D721Med (cell line): ENCODE data around the gene NSA2.
"Not testable (repeated sequence)": the region's sequence is repeated elsewhere in the genome, so short reads cannot be mapped to it uniquely, and the experiment has no call there.

ENCODE experiments used
- DNase-seq: peaks from one replicate; pipeline ENCODE4 v3.0.0; 2011; ENCODE audit warnings: low spot score; ENCODE audit not compliant: insufficient read length
- FAIRE-seq: peaks from 2 replicates; lab custom pipeline; 2011; peaks lifted over from hg19 to GRCh38; lab: Jason Lieb, UNC
- TF ChIP-seq, protein P1 (sequence below): IDR thresholded peaks from 2 replicates; pipeline ENCODE4 v1.5.1; 2012; ENCODE audit warnings: mild to moderate bottlenecking, control low read depth; ENCODE audit not compliant: insufficient read depth; ENCODE audit errors: missing control alignments

NSA2 gene

DNA sequence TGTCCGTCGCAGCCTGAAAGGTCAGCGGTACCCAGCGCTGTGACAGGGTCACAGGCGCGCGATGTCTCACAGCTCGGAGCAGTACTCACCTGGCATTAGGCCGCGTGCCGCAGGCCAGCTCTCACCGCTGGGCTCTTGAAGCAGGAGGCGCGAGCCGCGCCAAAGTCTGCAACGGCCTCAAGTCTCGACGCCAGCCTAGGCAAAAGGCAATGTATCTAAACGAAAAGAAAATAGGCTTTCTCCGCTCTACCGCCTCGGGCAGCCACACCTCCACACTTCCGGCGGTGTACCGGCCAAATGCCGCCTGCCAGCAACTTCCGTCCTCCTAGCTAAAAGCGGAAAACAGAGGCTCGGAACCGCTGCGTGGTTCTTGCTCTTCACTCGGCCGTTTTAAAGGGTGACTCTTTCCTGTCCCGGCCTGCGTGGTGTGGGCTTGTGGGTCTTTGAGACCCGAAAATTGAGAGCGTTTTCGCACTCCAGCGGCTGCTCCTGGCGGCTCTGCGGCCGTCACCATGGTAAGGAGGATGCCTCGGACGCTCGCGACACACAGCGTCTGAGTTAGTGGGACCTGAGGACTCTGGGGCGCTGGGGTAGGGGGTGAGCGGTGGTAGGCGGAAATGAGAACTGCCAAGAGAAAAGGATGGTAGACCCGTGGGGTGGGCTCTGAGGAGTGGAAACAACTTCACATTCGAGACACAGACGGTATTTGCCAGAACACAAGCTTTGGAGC lies at the start of gene NSA2, which contains the start of gene GFM2:
TSS of gene NSA2 (plus strand) at position 401 of the 730 bp plus-strand sequence. CDS start at position 513, 112 bp downstream.
TSS of gene GFM2 (minus strand) at position 269 of the 730 bp plus-strand sequence. CDS start 3,375 bp downstream, outside the sequence.
- DNase-seq (peak; percentile 27), FAIRE-seq (no peak)
- TF ChIP-seq, protein P1, sequence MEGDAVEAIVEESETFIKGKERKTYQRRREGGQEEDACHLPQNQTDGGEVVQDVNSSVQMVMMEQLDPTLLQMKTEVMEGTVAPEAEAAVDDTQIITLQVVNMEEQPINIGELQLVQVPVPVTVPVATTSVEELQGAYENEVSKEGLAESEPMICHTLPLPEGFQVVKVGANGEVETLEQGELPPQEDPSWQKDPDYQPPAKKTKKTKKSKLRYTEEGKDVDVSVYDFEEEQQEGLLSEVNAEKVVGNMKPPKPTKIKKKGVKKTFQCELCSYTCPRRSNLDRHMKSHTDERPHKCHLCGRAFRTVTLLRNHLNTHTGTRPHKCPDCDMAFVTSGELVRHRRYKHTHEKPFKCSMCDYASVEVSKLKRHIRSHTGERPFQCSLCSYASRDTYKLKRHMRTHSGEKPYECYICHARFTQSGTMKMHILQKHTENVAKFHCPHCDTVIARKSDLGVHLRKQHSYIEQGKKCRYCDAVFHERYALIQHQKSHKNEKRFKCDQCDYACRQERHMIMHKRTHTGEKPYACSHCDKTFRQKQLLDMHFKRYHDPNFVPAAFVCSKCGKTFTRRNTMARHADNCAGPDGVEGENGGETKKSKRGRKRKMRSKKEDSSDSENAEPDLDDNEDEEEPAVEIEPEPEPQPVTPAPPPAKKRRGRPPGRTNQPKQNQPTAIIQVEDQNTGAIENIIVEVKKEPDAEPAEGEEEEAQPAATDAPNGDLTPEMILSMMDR = no peak

DNA sequence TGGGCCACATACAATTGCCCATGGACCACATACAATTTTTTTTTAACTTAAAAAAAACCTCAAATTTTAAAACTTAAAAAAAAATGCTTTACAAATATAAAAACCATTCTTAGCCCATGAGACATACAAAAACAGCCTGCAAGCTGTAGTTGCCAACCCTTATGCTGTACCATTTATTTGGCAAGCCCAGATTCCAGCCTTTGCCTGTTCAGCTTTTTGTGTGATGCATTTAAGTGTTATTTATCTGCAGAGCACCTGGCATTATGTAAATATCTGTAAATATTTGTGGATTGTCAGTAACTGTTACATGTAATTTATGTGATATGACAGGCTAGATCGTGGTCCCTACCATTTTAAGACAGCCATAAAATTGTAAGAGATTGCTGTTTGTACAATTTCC lies 49.5 kb upstream of the NSA2 start:
- FAIRE-seq (no peak), DNase-seq (no peak)
- TF ChIP-seq, protein P1 = no peak

DNA sequence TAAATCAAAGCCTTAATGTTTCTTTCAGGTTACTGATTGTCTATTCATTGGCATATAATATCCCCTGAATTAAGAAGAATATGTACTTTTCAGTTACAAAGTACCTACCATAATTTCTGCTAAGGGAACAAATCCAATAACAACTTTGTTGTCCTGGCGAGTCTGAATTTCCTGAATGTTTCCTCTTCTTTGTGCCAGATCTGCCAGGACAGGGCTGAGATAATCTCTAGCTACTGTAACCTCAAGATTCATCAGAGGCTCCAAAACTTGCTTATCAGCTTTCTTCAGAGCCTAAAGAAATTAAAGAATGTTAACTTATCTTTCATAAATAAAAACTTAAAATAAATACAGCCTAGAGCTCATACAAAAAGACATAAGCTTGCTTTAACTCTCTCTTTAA lies 44.8 kb upstream of the NSA2 start:
- TF ChIP-seq, protein P1 = no peak
- FAIRE-seq = no peak
- no peak for DNase-seq

DNA sequence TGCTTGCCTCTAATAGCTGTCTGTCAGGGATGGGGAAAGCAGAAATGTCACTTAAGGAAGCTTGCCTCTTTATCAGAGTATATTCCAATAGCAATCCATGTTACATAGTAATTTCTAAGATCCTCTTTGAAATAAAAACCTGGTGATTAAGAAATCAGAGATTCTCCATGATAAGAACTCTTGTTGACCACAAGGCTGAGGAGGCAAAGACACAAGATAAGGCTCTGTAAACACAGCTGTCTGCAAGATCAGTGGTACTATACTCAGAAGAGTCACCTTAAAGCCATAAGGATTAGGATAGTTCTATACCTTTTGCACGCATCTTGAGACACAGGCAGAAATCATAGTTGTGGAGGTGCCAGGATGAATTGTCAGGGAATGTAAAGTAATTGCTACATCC lies 41.7 kb upstream of the NSA2 start:
- TF ChIP-seq, protein P1 = no peak
- FAIRE-seq = no peak
- DNase-seq = no peak

DNA sequence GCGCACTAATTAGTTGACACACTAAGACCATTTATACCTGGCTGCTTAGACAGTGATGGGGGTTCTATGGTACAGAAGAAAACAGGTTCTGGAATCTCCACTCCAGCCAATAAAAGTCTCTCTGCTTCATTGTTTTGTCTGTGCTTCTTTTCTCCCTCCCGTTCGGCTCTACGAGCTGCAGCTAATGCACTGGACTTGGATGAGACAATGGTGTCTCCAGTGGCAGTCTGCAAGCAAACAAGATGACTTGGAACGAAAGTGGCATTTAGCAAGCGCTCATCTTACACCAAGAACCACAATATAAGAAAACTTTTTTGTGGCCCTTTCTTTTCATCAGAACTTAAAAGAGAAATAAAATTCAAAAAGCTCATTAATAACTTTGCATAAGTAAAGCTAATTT lies 30.3 kb upstream of the NSA2 start:
- DNase-seq (no peak), FAIRE-seq (no peak)
- TF ChIP-seq, protein P1 = no peak

DNA sequence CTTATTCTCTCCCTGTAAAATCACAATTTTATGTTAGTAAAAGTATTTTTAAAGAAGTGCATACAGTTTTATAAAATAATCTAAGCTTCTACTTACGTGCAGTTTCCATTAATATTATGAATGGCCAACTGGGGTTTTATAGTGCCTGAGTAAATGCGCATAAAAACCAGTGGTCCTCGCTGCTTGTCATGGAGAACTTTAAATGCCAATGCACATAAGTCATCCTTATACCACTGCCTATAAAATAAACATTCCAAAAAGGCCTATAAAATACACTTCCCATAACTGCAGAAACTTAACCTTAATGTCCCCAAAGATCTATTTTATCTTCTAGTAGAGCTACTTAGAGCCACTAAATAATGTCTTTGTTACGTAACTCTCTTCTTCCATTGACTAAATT lies 28.6 kb upstream of the NSA2 start:
- FAIRE-seq = no peak

DNA sequence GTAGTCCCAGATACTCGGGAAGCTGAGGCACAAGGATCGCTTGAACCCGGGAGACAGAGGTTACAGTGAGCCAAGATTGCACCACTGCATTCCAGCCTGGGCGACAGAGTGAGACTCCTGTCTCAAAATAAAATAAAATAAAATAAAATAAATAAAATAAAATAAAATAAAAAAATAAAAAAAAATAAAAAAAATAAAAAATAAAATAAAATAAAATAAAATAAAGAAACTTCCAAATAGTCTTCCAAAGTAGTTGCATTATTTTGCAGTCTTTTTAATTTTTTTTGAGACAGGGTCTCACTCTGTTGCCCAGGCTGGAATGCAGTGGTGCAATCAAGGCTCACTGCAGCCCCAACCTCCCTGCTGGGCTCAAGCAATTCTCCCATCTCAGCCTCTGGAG lies 18.3 kb upstream of the NSA2 start:
- DNase-seq, FAIRE-seq: not testable (repeated sequence)

More for the DNA sequence above, 28.6 kb upstream of the NSA2 start:
- DNase-seq = no peak
- TF ChIP-seq, protein P1 = no peak
